ENCODE results near the gene ASCC1.
A peak's percentile ranks its signal among the peaks of the same experiment; 100 is the strongest.

ASCC1 gene

GRCh38 chr10:72096115-72097000, 119.7 kb downstream of the ASCC1 start:
- DNase-seq, result no peak

- DNase-seq, result no peak
These were observed 120.9 kb downstream of the ASCC1 start for GRCh38 chr10:72095195-72095594.

GRCh38 chr10:72094574-72094973, 121.5 kb downstream of the ASCC1 start:
- no peak for DNase-seq

GRCh38 chr10:72093450-72093849, 122.6 kb downstream of the ASCC1 start:
- DNase-seq, result no peak

GRCh38 chr10:72092987-72093386, 123.1 kb downstream of the ASCC1 start:
- no peak for DNase-seq

- no peak for DNase-seq
These were observed 123.7 kb downstream of the ASCC1 start for GRCh38 chr10:72092171-72092924.

GRCh38 chr10:72090326-72090725, 125.8 kb downstream of the ASCC1 start:
- DNase-seq, result no peak

GRCh38 chr10:72089618-72090017, 126.5 kb downstream of the ASCC1 start:
- no peak for DNase-seq

GRCh38 chr10:72088889-72089575, 127.0 kb downstream of the ASCC1 start:
- peak; percentile 22 for DNase-seq

- DNase-seq, result peak; percentile 28
These were observed 127.8 kb downstream of the ASCC1 start, which contains the start of gene SPOCK2 for GRCh38 chr10:72087969-72088888. SPOCK2 (minus strand) TSS chr10:72088551; CDS start chr10:72088328, 223 bp downstream.

GRCh38 chr10:72087392-72087968, 128.6 kb downstream of the ASCC1 start:
- DNase-seq, result no peak

GRCh38 chr10:72086466-72087391, 129.3 kb downstream of the ASCC1 start:
- no peak for DNase-seq

- no peak for DNase-seq
These were observed 130.1 kb downstream of the ASCC1 start for GRCh38 chr10:72085864-72086465.

GRCh38 chr10:72085166-72085565, 130.9 kb downstream of the ASCC1 start:
- no peak for DNase-seq

- no peak for DNase-seq
These were observed 132.2 kb downstream of the ASCC1 start for GRCh38 chr10:72083790-72084459.

- DNase-seq, result no peak
These were observed 133.0 kb downstream of the ASCC1 start for GRCh38 chr10:72082856-72083789.

- DNase-seq, result peak; percentile 22
These were observed 134.1 kb downstream of the ASCC1 start for GRCh38 chr10:72081772-72082590.

GRCh38 chr10:72081210-72081609, 134.9 kb downstream of the ASCC1 start:
- DNase-seq, result no peak
